ENCODE results near the gene RPL6.
A peak's percentile ranks its signal among the peaks of the same experiment; 100 is the strongest.
"Not testable (repeated sequence)": the region's sequence is repeated elsewhere in the genome, so short reads cannot be mapped to it uniquely, and the experiment has no call there.

The RPL6 gene

GRCh38 chr12:112409064-112409905 lies at the start of gene RPL6:
TSS of gene RPL6 (minus strand) at chr12:112409605. CDS start at chr12:112408656, 949 bp downstream.
- Mint-ChIP-seq H3K9me3 (no peaks in the 10 kb centered on the region), H3K4me3 (peak within 1 kb of the TSS; percentile 100), H3K4me1 (peaks cover 41% of the 10 kb centered on the region), H3K27me3 (peaks cover 4% of the 10 kb centered on the region), H3K27ac (peak within 1 kb of the TSS; percentile 100), H3K36me3 (peaks cover 46% of the 10 kb centered on the region)
- CTCF ChIA-PET, result no interaction called here
- peak; percentile 83 for DNase-seq

GRCh38 chr12:112458751-112459150 lies 49.3 kb upstream of the RPL6 start:
- H3K9me3 Mint-ChIP-seq, result no peaks in the 10 kb centered on the region

GRCh38 chr12:112458330-112458729 lies 48.9 kb upstream of the RPL6 start:
- CTCF ChIA-PET, result no interaction called here
- Mint-ChIP-seq H3K27me3 (no peaks in the 10 kb centered on the region), H3K36me3 (peaks cover 49% of the 10 kb centered on the region), H3K4me1 (no peaks in the 10 kb centered on the region), H3K9me3 (no peaks in the 10 kb centered on the region), H3K27ac (no peak overlapping the region), H3K4me3 (no peak overlapping the region)
- no peak for DNase-seq

More at GRCh38 chr12:112458751-112459150, 49.3 kb upstream of the RPL6 start:
- CTCF ChIA-PET, result no interaction called here
- no peaks in the 10 kb centered on the region for H3K4me1 Mint-ChIP-seq
- H3K27ac Mint-ChIP-seq, result no peak overlapping the region
- H3K27me3 Mint-ChIP-seq, result no peaks in the 10 kb centered on the region
- H3K4me3 Mint-ChIP-seq, result no peak overlapping the region
- peaks cover 48% of the 10 kb centered on the region for H3K36me3 Mint-ChIP-seq
- DNase-seq, result no peak

GRCh38 chr12:112457142-112457541 lies 47.7 kb upstream of the RPL6 start:
- H3K4me1 Mint-ChIP-seq, H3K27ac Mint-ChIP-seq, H3K4me3 Mint-ChIP-seq, CTCF ChIA-PET, DNase-seq, H3K9me3 Mint-ChIP-seq, H3K27me3 Mint-ChIP-seq: not testable (repeated sequence)
- peaks cover 54% of the 10 kb centered on the region for H3K36me3 Mint-ChIP-seq

GRCh38 chr12:112456029-112456428 lies 46.6 kb upstream of the RPL6 start:
- Mint-ChIP-seq H3K9me3 (no peaks in the 10 kb centered on the region), H3K4me1 (no peaks in the 10 kb centered on the region), H3K27ac (no peak overlapping the region), H3K36me3 (peaks cover 56% of the 10 kb centered on the region), H3K4me3 (no peak overlapping the region), H3K27me3 (no peaks in the 10 kb centered on the region)
- CTCF ChIA-PET, result no interaction called here
- no peak for DNase-seq

- CTCF ChIA-PET, result no interaction called here
- Mint-ChIP-seq H3K4me1 (peaks cover 22% of the 10 kb centered on the region), H3K27me3 (no peaks in the 10 kb centered on the region), H3K27ac (no peak overlapping the region), H3K36me3 (peaks cover 43% of the 10 kb centered on the region), H3K9me3 (no peaks in the 10 kb centered on the region), H3K4me3 (no peak overlapping the region)
- no peak for DNase-seq
Observed at GRCh38 chr12:112450725-112451124, 41.3 kb upstream of the RPL6 start.

GRCh38 chr12:112448165-112448564 lies 38.8 kb upstream of the RPL6 start:
- CTCF ChIA-PET, H3K4me3 Mint-ChIP-seq, H3K27ac Mint-ChIP-seq, H3K27me3 Mint-ChIP-seq, DNase-seq, H3K9me3 Mint-ChIP-seq: not testable (repeated sequence)
- H3K36me3 Mint-ChIP-seq, result peaks cover 33% of the 10 kb centered on the region
- H3K4me1 Mint-ChIP-seq, result peaks cover 22% of the 10 kb centered on the region

GRCh38 chr12:112447106-112447505 lies 37.7 kb upstream of the RPL6 start:
- H3K27ac Mint-ChIP-seq, result peak overlapping the region; percentile 73
- H3K4me3 Mint-ChIP-seq, result no peak overlapping the region
- CTCF ChIA-PET, result interaction anchor here (1.1 kb wide), 1 partner anchor 63 kb away, joined by 3 read pairs; no protein-coding TSS in a partner anchor
- peaks cover 28% of the 10 kb centered on the region for H3K36me3 Mint-ChIP-seq
- H3K9me3 Mint-ChIP-seq, result no peaks in the 10 kb centered on the region
- DNase-seq, result no peak
- H3K4me1 Mint-ChIP-seq, result peaks cover 22% of the 10 kb centered on the region
- H3K27me3 Mint-ChIP-seq, result no peaks in the 10 kb centered on the region

- H3K4me1 Mint-ChIP-seq, result peaks cover 22% of the 10 kb centered on the region
Observed at GRCh38 chr12:112446008-112446725, 36.8 kb upstream of the RPL6 start.

GRCh38 chr12:112443916-112444315 lies 34.5 kb upstream of the RPL6 start:
- H3K27ac Mint-ChIP-seq, result no peak overlapping the region
- no peak overlapping the region for H3K4me3 Mint-ChIP-seq
- H3K9me3 Mint-ChIP-seq, result no peaks in the 10 kb centered on the region
- H3K27me3 Mint-ChIP-seq, result no peaks in the 10 kb centered on the region
- peaks cover 14% of the 10 kb centered on the region for H3K36me3 Mint-ChIP-seq
- DNase-seq, result no peak
- CTCF ChIA-PET, result no interaction called here
- peaks cover 22% of the 10 kb centered on the region for H3K4me1 Mint-ChIP-seq

More at GRCh38 chr12:112446008-112446725, 36.8 kb upstream of the RPL6 start:
- no peak for DNase-seq
- Mint-ChIP-seq H3K27me3 (no peaks in the 10 kb centered on the region), H3K27ac (peak overlapping the region; percentile 68), H3K9me3 (no peaks in the 10 kb centered on the region), H3K36me3 (peaks cover 24% of the 10 kb centered on the region), H3K4me3 (no peak overlapping the region)
- CTCF ChIA-PET, result interaction anchor here (1.1 kb wide), 1 partner anchor 64 kb away, joined by 3 read pairs; no protein-coding TSS in a partner anchor

GRCh38 chr12:112440653-112441052 lies 31.2 kb upstream of the RPL6 start:
- DNase-seq, H3K27me3 Mint-ChIP-seq, CTCF ChIA-PET, H3K4me3 Mint-ChIP-seq, H3K27ac Mint-ChIP-seq, H3K9me3 Mint-ChIP-seq, H3K4me1 Mint-ChIP-seq, H3K36me3 Mint-ChIP-seq: not testable (repeated sequence)

- peaks cover 2% of the 10 kb centered on the region for H3K36me3 Mint-ChIP-seq
- no peaks in the 10 kb centered on the region for H3K27me3 Mint-ChIP-seq
- H3K4me3 Mint-ChIP-seq, result no peak overlapping the region
- no peak overlapping the region for H3K27ac Mint-ChIP-seq
- H3K4me1 Mint-ChIP-seq, result peaks cover 6% of the 10 kb centered on the region
- H3K9me3 Mint-ChIP-seq, result no peaks in the 10 kb centered on the region
- DNase-seq, result no peak
- CTCF ChIA-PET, result no interaction called here
Observed at GRCh38 chr12:112439769-112440168, 30.4 kb upstream of the RPL6 start.

- H3K4me3 Mint-ChIP-seq, H3K36me3 Mint-ChIP-seq, H3K4me1 Mint-ChIP-seq, H3K27ac Mint-ChIP-seq, H3K9me3 Mint-ChIP-seq, DNase-seq, CTCF ChIA-PET, H3K27me3 Mint-ChIP-seq: not testable (repeated sequence)
Observed at GRCh38 chr12:112438645-112439044, 29.2 kb upstream of the RPL6 start.

GRCh38 chr12:112433551-112433950 lies 24.1 kb upstream of the RPL6 start:
- H3K4me3 Mint-ChIP-seq, result no peak overlapping the region
- H3K27me3 Mint-ChIP-seq, result no peaks in the 10 kb centered on the region
- DNase-seq, result no peak
- H3K27ac Mint-ChIP-seq, result no peak overlapping the region
- peaks cover 12% of the 10 kb centered on the region for H3K36me3 Mint-ChIP-seq
- H3K9me3 Mint-ChIP-seq, result no peaks in the 10 kb centered on the region
- CTCF ChIA-PET, result no interaction called here
- H3K4me1 Mint-ChIP-seq, result peaks cover 22% of the 10 kb centered on the region

GRCh38 chr12:112431965-112432364 lies 22.6 kb upstream of the RPL6 start:
- Mint-ChIP-seq H3K27ac (no peak overlapping the region), H3K4me3 (no peak overlapping the region), H3K27me3 (no peaks in the 10 kb centered on the region), H3K9me3 (no peaks in the 10 kb centered on the region), H3K36me3 (peaks cover 16% of the 10 kb centered on the region), H3K4me1 (peaks cover 16% of the 10 kb centered on the region)
- no peak for DNase-seq
- CTCF ChIA-PET, result interaction anchor here (1.0 kb wide), 1 partner anchor 234 kb away, joined by 3 read pairs; no protein-coding TSS in a partner anchor
